ENCODE results near the gene MSRB1. TPM values are rescaled to one million over a fixed set of nuclear protein-coding genes. Genes with fewer than 3 reads are reported as not detected.

MSRB1 gene
- total and polyA plus RNA-seq, 9 of the 15 experiments (the other 6 are each of a cell fraction or from before 2014, with no cell fraction given) = 5.4 to 33.7 (median 25.7) TPM

GRCh38 chr16:1971796-1972489 lies 28.9 kb upstream of the MSRB1 start, which contains the start of gene TBL3 (continued):
- TF ChIP-seq HMGXB4 (CRISPR knock-in tag; IDR thresholded peaks at IDR 0.05) = peak; percentile 59; the same call in 1 of the 2 replicates
- TF ChIP-seq TGIF2 (CRISPR knock-in tag; IDR thresholded peaks at IDR 0.05) = peak; percentile 43; the same call in 1 of the 2 replicates
- no peak for TF ChIP-seq DLX4 (CRISPR knock-in tag; IDR thresholded peaks at IDR 0.05)
- TF ChIP-seq ASH1L (IDR thresholded peaks at IDR 0.05; ENCODE audit: borderline replicate concordance, low read depth, partially characterized antibody) = no peak
- no peak for TF ChIP-seq ZBTB8A (IDR thresholded peaks at IDR 0.05; ENCODE audit: partially characterized antibody)
- TF ChIP-seq PRDM10 (IDR thresholded peaks at IDR 0.05; ENCODE audit: partially characterized antibody) = no peak
- TF ChIP-seq CEBPZ (IDR thresholded peaks at IDR 0.05; ENCODE audit: borderline replicate concordance, low read depth, low read length) = no peak
- TF ChIP-seq NFYB (IDR thresholded peaks at IDR 0.05; ENCODE audit: extremely low read depth, insufficient read length) = no peak
- TF ChIP-seq PCBP2 (IDR thresholded peaks at IDR 0.05; ENCODE audit: low read depth, low read length, poor library complexity, severe bottlenecking) = no peak
- no peak for TF ChIP-seq PTTG1 (tag; IDR thresholded peaks at IDR 0.05; ENCODE audit: low read depth)
